DND-41 (cell line): ENCODE data around the gene CD14.
"Not testable (repeated sequence)": the region's sequence is repeated elsewhere in the genome, so short reads cannot be mapped to it uniquely, and the experiment has no call there.

Source experiments
- ATAC-seq: fragments of 200-7000 bp; cut with Tn5 transposase; 3 replicates; pipeline ENCODE4 v1.9.1; 2021; ENCODE audit warnings: low read depth; ENCODE audit not compliant: insufficient read depth
- DNase-seq: peaks from one replicate; pipeline ENCODE4 v3.0.0-alpha.2; 2020
- H2AFZ ChIP-seq: 2 replicates; pipeline ENCODE4 v1.6.0; 2012; ENCODE audit warnings: low read depth, low read length
- H3K27ac ChIP-seq: 2 replicates; pipeline ENCODE4 v1.5.1; 2012; ENCODE audit warnings: low read length, inconsistent platforms
- H3K27me3 ChIP-seq: fragments of 200-600 bp; sonication (generic); 2 replicates; pipeline ENCODE4 v1.6.0; 2012; ENCODE audit warnings: low read length, mild to moderate bottlenecking, inconsistent platforms; ENCODE audit not compliant: insufficient read depth, poor library complexity
- H3K36me3 ChIP-seq: 2 replicates; pipeline ENCODE4 v1.5.1; 2012; ENCODE audit warnings: low read length, inconsistent platforms; ENCODE audit not compliant: insufficient read depth
- H3K4me1 ChIP-seq: 2 replicates; pipeline ENCODE4 v1.5.1; 2012; ENCODE audit warnings: mild to moderate bottlenecking, low read length; ENCODE audit not compliant: insufficient read depth
- H3K4me2 ChIP-seq: 2 replicates; pipeline ENCODE4 v1.6.0; 2012; ENCODE audit warnings: mild to moderate bottlenecking, moderate library complexity, low read length, inconsistent platforms; ENCODE audit not compliant: insufficient read depth
- H3K4me3 ChIP-seq, 2 experiments: fragments of 200-600 bp in 1 of 2; shearing (Covaris generic) in 1 of 2; 2 replicates each; pipeline ENCODE4 v1.5.1; 2012 to 2016; ENCODE audit warnings: inconsistent platforms in 2 of 2, low read length in 2 of 2, mild to moderate bottlenecking in 2 of 2, low read depth in 1 of 2, moderate library complexity in 1 of 2
- H3K79me2 ChIP-seq: 2 replicates; pipeline ENCODE4 v1.6.0; 2012; ENCODE audit warnings: low read length, inconsistent platforms; ENCODE audit not compliant: insufficient read depth
- H3K9ac ChIP-seq: 2 replicates; pipeline ENCODE4 v1.6.0; 2012; ENCODE audit warnings: low read depth, mild to moderate bottlenecking, inconsistent platforms, low read length, moderate library complexity
- H3K9me3 ChIP-seq: 2 replicates; pipeline ENCODE4 v1.5.1; 2012; ENCODE audit warnings: low read length, moderate library complexity, mild to moderate bottlenecking, inconsistent platforms; ENCODE audit not compliant: insufficient read depth, severe bottlenecking
- H4K20me1 ChIP-seq: 2 replicates; pipeline ENCODE4 v1.6.0; 2012; ENCODE audit warnings: low read length; ENCODE audit not compliant: insufficient read depth
- EZH2 ChIP-seq: IDR thresholded peaks from 3 replicates; pipeline ENCODE4 v1.6.1; 2012; ENCODE audit warnings: borderline replicate concordance, low read depth, mild to moderate bottlenecking, moderate library complexity, low read length, inconsistent platforms; ENCODE audit not compliant: severe bottlenecking
- TF ChIP-seq, protein P1 (sequence below): IDR thresholded peaks from 2 replicates; pipeline ENCODE4 v1.5.1; 2012; ENCODE audit warnings: borderline replicate concordance, low read length, moderate library complexity, mild to moderate bottlenecking; ENCODE audit not compliant: poor library complexity, severe bottlenecking; ENCODE audit errors: extremely low read depth

Gene CD14

GRCh38 chr5:140672455-140673186 is 39.6 kb upstream of the CD14 start:
- Histone ChIP-seq H3K79me2 (peaks cover 10% of the 10 kb centered on the region; the same call in 1 of the 2 replicates), H3K4me2 (no peak overlapping the region)
- TF ChIP-seq EZH2, result no peak
- TF ChIP-seq, protein P1, sequence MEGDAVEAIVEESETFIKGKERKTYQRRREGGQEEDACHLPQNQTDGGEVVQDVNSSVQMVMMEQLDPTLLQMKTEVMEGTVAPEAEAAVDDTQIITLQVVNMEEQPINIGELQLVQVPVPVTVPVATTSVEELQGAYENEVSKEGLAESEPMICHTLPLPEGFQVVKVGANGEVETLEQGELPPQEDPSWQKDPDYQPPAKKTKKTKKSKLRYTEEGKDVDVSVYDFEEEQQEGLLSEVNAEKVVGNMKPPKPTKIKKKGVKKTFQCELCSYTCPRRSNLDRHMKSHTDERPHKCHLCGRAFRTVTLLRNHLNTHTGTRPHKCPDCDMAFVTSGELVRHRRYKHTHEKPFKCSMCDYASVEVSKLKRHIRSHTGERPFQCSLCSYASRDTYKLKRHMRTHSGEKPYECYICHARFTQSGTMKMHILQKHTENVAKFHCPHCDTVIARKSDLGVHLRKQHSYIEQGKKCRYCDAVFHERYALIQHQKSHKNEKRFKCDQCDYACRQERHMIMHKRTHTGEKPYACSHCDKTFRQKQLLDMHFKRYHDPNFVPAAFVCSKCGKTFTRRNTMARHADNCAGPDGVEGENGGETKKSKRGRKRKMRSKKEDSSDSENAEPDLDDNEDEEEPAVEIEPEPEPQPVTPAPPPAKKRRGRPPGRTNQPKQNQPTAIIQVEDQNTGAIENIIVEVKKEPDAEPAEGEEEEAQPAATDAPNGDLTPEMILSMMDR, result no peak

DNA sequence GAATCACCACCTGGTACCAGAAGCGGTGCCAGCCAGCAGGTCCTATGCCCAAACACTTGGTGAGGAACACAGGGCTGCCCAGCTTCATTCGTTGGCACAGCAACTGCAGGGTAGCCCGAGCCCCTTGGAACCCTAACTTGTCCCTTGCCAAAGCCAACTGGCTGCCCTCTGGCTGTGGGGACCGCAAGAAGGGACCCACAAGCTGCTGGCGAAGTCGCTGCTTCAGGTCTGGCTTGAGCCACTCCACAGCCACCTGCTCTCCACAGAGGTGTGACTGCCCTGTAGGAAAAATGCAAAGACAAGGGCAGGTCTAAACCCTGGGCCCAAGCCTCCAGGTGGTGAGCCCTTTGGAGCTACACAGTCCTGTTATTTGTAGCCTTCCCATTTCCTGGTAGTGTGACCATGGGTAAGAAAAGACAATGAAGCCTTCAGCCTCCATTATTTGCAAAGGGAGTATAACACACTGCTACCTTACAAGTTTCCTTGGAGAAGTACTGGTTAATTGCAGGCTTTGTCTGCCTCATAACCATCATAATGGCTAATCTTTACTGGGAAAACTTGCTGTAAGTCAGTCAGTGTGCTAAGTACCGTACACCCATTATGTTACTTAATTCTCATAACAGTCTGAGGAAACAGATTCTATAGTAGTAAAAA is 38.6 kb upstream of the CD14 start:
- no peak for ATAC-seq
- H3K27ac ChIP-seq, result no peak overlapping the region

More at GRCh38 chr5:140672455-140673186, 39.6 kb upstream of the CD14 start:
- Histone ChIP-seq H2AFZ (no peak overlapping the region), H4K20me1 (peaks cover 7% of the 10 kb centered on the region; the same call in 1 of the 2 replicates), H3K27me3 (no peaks in the 10 kb centered on the region), H3K27ac (no peak overlapping the region), H3K4me3 (no peak overlapping the region), H3K9me3 (no peaks in the 10 kb centered on the region), H3K9ac (no peak overlapping the region), H3K4me1 (peaks cover under 1% of the 10 kb centered on the region; the same call in 1 of the 2 replicates), H3K36me3 (peaks cover 92% of the 10 kb centered on the region)
- no peak for DNase-seq
- ATAC-seq, result peak; percentile 5; the same call in 1 of the 3 replicates

GRCh38 chr5:140671035-140671434 is 38.1 kb upstream of the CD14 start:
- not testable (repeated sequence) for H3K27ac ChIP-seq, H3K4me3 ChIP-seq, ATAC-seq, H2AFZ ChIP-seq, DNase-seq, H3K4me2 ChIP-seq, H3K9me3 ChIP-seq, H3K9ac ChIP-seq, H3K27me3 ChIP-seq
- Histone ChIP-seq H3K36me3 (peaks cover 85% of the 10 kb centered on the region), H4K20me1 (peaks cover 15% of the 10 kb centered on the region; the same call in 1 of the 2 replicates), H3K4me1 (peaks cover 16% of the 10 kb centered on the region), H3K79me2 (peaks cover 25% of the 10 kb centered on the region)

More for the DNA sequence above, 38.6 kb upstream of the CD14 start:
- Histone ChIP-seq H3K9me3 (no peaks in the 10 kb centered on the region), H3K9ac (no peak overlapping the region), H4K20me1 (peaks cover 15% of the 10 kb centered on the region; the same call in 1 of the 2 replicates), H3K36me3 (peaks cover 91% of the 10 kb centered on the region), H3K4me1 (peaks cover 11% of the 10 kb centered on the region), H3K4me3 (no peak overlapping the region), H3K79me2 (peaks cover 20% of the 10 kb centered on the region), H3K27me3 (no peaks in the 10 kb centered on the region), H2AFZ (no peak overlapping the region), H3K4me2 (no peak overlapping the region)
- DNase-seq, result no peak
- TF ChIP-seq, protein P1, result no peak
- no peak for TF ChIP-seq EZH2
